IMR-90 (cell line): ENCODE results near the gene DTNA.

Experiments used
- POLR2A ChIP-seq: IDR thresholded peaks from 2 replicates; pipeline ENCODE4 v1.6.1; 2012; ENCODE audit warnings: mild to moderate bottlenecking, low read depth, low read length
- RAD21 ChIP-seq: IDR thresholded peaks from 2 replicates; pipeline ENCODE4 v1.6.1; 2012; ENCODE audit warnings: low read length, improper control_type of control experiment
- RFX5 ChIP-seq: IDR thresholded peaks from 2 replicates; pipeline ENCODE4 v1.8.0; 2012; ENCODE audit warnings: low read depth, mild to moderate bottlenecking, low read length, moderate library complexity
- TF ChIP-seq, protein P1 (sequence below): conservative IDR thresholded peaks from 2 replicates; pipeline ENCODE4 v1.5.1; 2012; ENCODE audit warnings: mild to moderate bottlenecking, low read depth, low read length, improper control_type of control experiment

DNA sequence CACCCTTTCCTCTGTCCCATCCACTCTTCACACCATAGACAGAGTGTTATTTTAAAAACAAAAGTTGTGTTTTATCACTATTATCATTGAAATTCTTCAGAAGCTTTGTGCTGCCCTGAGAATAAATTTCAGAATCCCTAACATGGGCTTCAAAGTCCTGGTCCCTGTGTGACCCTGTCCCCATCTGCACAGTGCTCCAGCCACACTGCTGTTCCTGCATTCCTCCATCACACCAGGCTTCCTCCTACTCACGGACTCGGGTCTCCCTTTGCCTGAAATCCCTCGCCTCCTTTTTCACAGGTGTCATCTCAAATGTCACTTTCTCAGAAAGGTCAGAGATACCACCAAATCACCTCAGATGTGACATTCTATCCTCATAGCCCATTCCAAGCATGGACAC is 8.2 kb upstream of the DTNA start:
- TF ChIP-seq, protein P1, sequence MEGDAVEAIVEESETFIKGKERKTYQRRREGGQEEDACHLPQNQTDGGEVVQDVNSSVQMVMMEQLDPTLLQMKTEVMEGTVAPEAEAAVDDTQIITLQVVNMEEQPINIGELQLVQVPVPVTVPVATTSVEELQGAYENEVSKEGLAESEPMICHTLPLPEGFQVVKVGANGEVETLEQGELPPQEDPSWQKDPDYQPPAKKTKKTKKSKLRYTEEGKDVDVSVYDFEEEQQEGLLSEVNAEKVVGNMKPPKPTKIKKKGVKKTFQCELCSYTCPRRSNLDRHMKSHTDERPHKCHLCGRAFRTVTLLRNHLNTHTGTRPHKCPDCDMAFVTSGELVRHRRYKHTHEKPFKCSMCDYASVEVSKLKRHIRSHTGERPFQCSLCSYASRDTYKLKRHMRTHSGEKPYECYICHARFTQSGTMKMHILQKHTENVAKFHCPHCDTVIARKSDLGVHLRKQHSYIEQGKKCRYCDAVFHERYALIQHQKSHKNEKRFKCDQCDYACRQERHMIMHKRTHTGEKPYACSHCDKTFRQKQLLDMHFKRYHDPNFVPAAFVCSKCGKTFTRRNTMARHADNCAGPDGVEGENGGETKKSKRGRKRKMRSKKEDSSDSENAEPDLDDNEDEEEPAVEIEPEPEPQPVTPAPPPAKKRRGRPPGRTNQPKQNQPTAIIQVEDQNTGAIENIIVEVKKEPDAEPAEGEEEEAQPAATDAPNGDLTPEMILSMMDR: no peak
- TF ChIP-seq RFX5 (no peak), POLR2A (no peak), RAD21 (no peak)
